SK-N-SH treated with all-trans-retinoic acid at 6 μM for 48 hours (cell line): Measurements from ENCODE around the gene GPR68.

Experiments used
- ATAC-seq: fragments of 200-7000 bp; cut with Tn5 transposase; 3 replicates; pipeline ENCODE4 v1.9.1; 2020; ENCODE audit warnings: mild to moderate bottlenecking, moderate library complexity
- BACH2 ChIP-seq: fragments of 250-450 bp; sonication (Bioruptor Pico); IDR thresholded peaks from 2 replicates; pipeline ENCODE4 v1.9.0; 2021; ENCODE audit warnings: mild to moderate bottlenecking, borderline replicate concordance
- CREB5 ChIP-seq: fragments of 250-450 bp; sonication (Bioruptor Pico); IDR thresholded peaks from 2 replicates; pipeline ENCODE4 v1.5.1; 2020; ENCODE audit warnings: low read depth, mild to moderate bottlenecking, moderate library complexity
- CSDC2 ChIP-seq: fragments of 250-450 bp; sonication (Bioruptor Pico); IDR thresholded peaks from 2 replicates; pipeline ENCODE4 v1.5.0; 2020; ENCODE audit warnings: mild to moderate bottlenecking, moderate library complexity
- CSRNP3 ChIP-seq: fragments of 250-450 bp; sonication (Bioruptor Pico); IDR thresholded peaks from 2 replicates; pipeline ENCODE4 v1.5.1; 2021; ENCODE audit warnings: mild to moderate bottlenecking, moderate library complexity
- GLIS3 ChIP-seq: fragments of 250-450 bp; sonication (Bioruptor Pico); IDR thresholded peaks from 2 replicates; pipeline ENCODE4 v1.5.0; 2020; ENCODE audit warnings: mild to moderate bottlenecking, moderate library complexity
- ISL1 ChIP-seq: fragments of 250-450 bp; sonication (Bioruptor Pico); IDR thresholded peaks from 2 replicates; pipeline ENCODE4 v2.1.2; 2022; ENCODE audit warnings: mild to moderate bottlenecking, moderate library complexity
- OSR1 ChIP-seq: fragments of 250-450 bp; sonication (Bioruptor Pico); IDR thresholded peaks from 2 replicates; pipeline ENCODE4 v1.8.0; 2022; ENCODE audit warnings: moderate library complexity, mild to moderate bottlenecking, inconsistent platforms
- PATZ1 ChIP-seq: fragments of 250-450 bp; sonication (Bioruptor Pico); IDR thresholded peaks from 2 replicates; pipeline ENCODE4 v1.8.0; 2020; ENCODE audit warnings: mild to moderate bottlenecking, moderate library complexity, borderline replicate concordance
- POU6F1 ChIP-seq: fragments of 250-450 bp; sonication (Bioruptor Pico); IDR thresholded peaks from 2 replicates; pipeline ENCODE4 v1.8.0; 2021; ENCODE audit warnings: low read depth, mild to moderate bottlenecking, moderate library complexity, borderline replicate concordance
- PPARA ChIP-seq: fragments of 250-450 bp; sonication (Bioruptor Pico); IDR thresholded peaks from 2 replicates; pipeline ENCODE4 v1.5.0; 2020; ENCODE audit warnings: mild to moderate bottlenecking, borderline replicate concordance
- RARB ChIP-seq: fragments of 250-450 bp; sonication (Bioruptor Pico); IDR thresholded peaks from 2 replicates; pipeline ENCODE4 v1.8.0; 2021; ENCODE audit warnings: mild to moderate bottlenecking, moderate library complexity
- SNAI2 ChIP-seq: fragments of 250-450 bp; sonication (Bioruptor Pico); IDR thresholded peaks from 2 replicates; pipeline ENCODE4 v1.5.0; 2020; ENCODE audit warnings: mild to moderate bottlenecking, moderate library complexity
- TCF4 ChIP-seq: fragments of 250-450 bp; sonication (Bioruptor Pico); IDR thresholded peaks from 2 replicates; pipeline ENCODE4 v1.8.0; 2021; ENCODE audit warnings: mild to moderate bottlenecking, moderate library complexity, borderline replicate concordance
- TOX ChIP-seq: fragments of 250-450 bp; sonication (Bioruptor Pico); IDR thresholded peaks from 2 replicates; pipeline ENCODE4 v1.8.0; 2021; ENCODE audit warnings: mild to moderate bottlenecking, moderate library complexity, borderline replicate concordance
- ZC3H10 ChIP-seq: fragments of 250-450 bp; sonication (Bioruptor Pico); IDR thresholded peaks from 2 replicates; pipeline ENCODE4 v1.5.1; 2021; ENCODE audit warnings: mild to moderate bottlenecking, moderate library complexity
- ZFP3 ChIP-seq: fragments of 250-450 bp; sonication (Bioruptor Pico); IDR thresholded peaks from 2 replicates; pipeline ENCODE4 v1.5.0; 2020; ENCODE audit warnings: mild to moderate bottlenecking, moderate library complexity
- ZFP30 ChIP-seq: fragments of 450-650 bp; formaldehyde crosslinking; IDR thresholded peaks from 2 replicates; pipeline ENCODE4 v1.5.0; 2022; ENCODE audit warnings: mild to moderate bottlenecking, moderate library complexity
- ZNF70 ChIP-seq: fragments of 450-650 bp; formaldehyde crosslinking; IDR thresholded peaks from 2 replicates; pipeline ENCODE4 v1.5.0; 2020; ENCODE audit warnings: mild to moderate bottlenecking, moderate library complexity
- ZNF8 ChIP-seq: fragments of 450-650 bp; formaldehyde crosslinking; IDR thresholded peaks from 2 replicates; pipeline ENCODE4 v1.5.0; 2020; ENCODE audit warnings: mild to moderate bottlenecking, moderate library complexity

Gene GPR68

GRCh38 chr14:91272341-91273272 lies 28.1 kb upstream of the GPR68 start:
- no peak for ATAC-seq
- TF ChIP-seq ZNF8 (CRISPR knock-in tag), result no peak
- TF ChIP-seq CREB5, result no peak
- no peak for TF ChIP-seq BACH2 (CRISPR knock-in tag)
- TF ChIP-seq PATZ1 (CRISPR knock-in tag), result no peak
- no peak for TF ChIP-seq GLIS3 (CRISPR knock-in tag)
- TF ChIP-seq TOX (CRISPR knock-in tag), result no peak
- TF ChIP-seq TCF4 (CRISPR knock-in tag), result no peak
- TF ChIP-seq CSDC2, result no peak
- no peak for TF ChIP-seq POU6F1 (CRISPR knock-in tag)
- no peak for TF ChIP-seq RARB (CRISPR knock-in tag)
- no peak for TF ChIP-seq ISL1 (CRISPR knock-in tag)

GRCh38 chr14:91271639-91272038 lies 27.1 kb upstream of the GPR68 start:
- TF ChIP-seq ZNF70 (CRISPR knock-in tag) (no peak), PATZ1 (CRISPR knock-in tag) (no peak), GLIS3 (CRISPR knock-in tag) (no peak), CSDC2 (no peak), RARB (CRISPR knock-in tag) (no peak), OSR1 (CRISPR knock-in tag) (no peak), BACH2 (CRISPR knock-in tag) (no peak), ZC3H10 (CRISPR knock-in tag) (no peak), SNAI2 (CRISPR knock-in tag) (no peak)
- ATAC-seq, result no peak

GRCh38 chr14:91270619-91271018 lies 26.1 kb upstream of the GPR68 start:
- ATAC-seq, result no peak
- TF ChIP-seq ZC3H10 (CRISPR knock-in tag), result no peak
- TF ChIP-seq CSRNP3 (CRISPR knock-in tag), result no peak
- no peak for TF ChIP-seq TCF4 (CRISPR knock-in tag)
- no peak for TF ChIP-seq OSR1 (CRISPR knock-in tag)
- no peak for TF ChIP-seq RARB (CRISPR knock-in tag)
- TF ChIP-seq PPARA (CRISPR knock-in tag), result no peak
- TF ChIP-seq ZFP3 (CRISPR knock-in tag), result no peak
- TF ChIP-seq CREB5, result no peak
- TF ChIP-seq CSDC2, result no peak
- TF ChIP-seq PATZ1 (CRISPR knock-in tag), result no peak
- TF ChIP-seq ZFP30, result no peak
- TF ChIP-seq POU6F1 (CRISPR knock-in tag), result no peak
- TF ChIP-seq TOX (CRISPR knock-in tag), result no peak
